Mesenteric fat pad (tissue), 1 donor: Measurements from ENCODE around the gene SLC38A10. TPM values are rescaled to one million over a fixed set of nuclear protein-coding genes. Genes with fewer than 3 reads are reported as not detected.

Experiments used
- total RNA-seq: library from RNA; stranded (reverse); fragmentation: NEBNext Ultra II Directional; extraction: Animal tissue kit (Norgen Biotek cat#: 25700); gene quantifications from one replicate; pipeline ENCODE4 v1.2.1, GENCODE V29; 2021
- donor health status: DM: yes; HTN: yes; CAD: no.

Gene SLC38A10
- total RNA-seq, 1 donor from 2014 or later, result 88.0 TPM

Other genes with a start within 250 kb of the SLC38A10 start
- not detected for gene PVALEF, start 129.8 kb downstream of the SLC38A10 start, total RNA-seq
- gene AATK, start 129.1 kb downstream of the SLC38A10 start, total RNA-seq, result 7.9 TPM
- 3.4 TPM for gene CEP131, start 72.3 kb downstream of the SLC38A10 start, total RNA-seq
- 23.1 TPM for gene TEPSIN, start 56.3 kb downstream of the SLC38A10 start, total RNA-seq
- 46.2 TPM for gene NDUFAF8, start 56.0 kb downstream of the SLC38A10 start, total RNA-seq
- gene BAHCC1, start 100.2 kb upstream of the SLC38A10 start, total RNA-seq, result 11.0 TPM
- gene ACTG1, start 217.5 kb upstream of the SLC38A10 start, total RNA-seq, result 1,641 TPM
- 0.39 TPM for gene FSCN2, start 233.1 kb upstream of the SLC38A10 start, total RNA-seq